SKM-1 treated with dmso at 0.1 percent for 144 hours (cell line): ENCODE results near the gene CLIC4.
"Not testable (repeated sequence)": the region's sequence is repeated elsewhere in the genome, so short reads cannot be mapped to it uniquely, and the experiment has no call there.

Experiments used
- DNase-seq: peaks from one replicate; lab custom pipeline; 2025; ENCODE audit not compliant: unreplicated experiment; lab: John Stamatoyannopoulos, UW

The CLIC4 gene

DNA sequence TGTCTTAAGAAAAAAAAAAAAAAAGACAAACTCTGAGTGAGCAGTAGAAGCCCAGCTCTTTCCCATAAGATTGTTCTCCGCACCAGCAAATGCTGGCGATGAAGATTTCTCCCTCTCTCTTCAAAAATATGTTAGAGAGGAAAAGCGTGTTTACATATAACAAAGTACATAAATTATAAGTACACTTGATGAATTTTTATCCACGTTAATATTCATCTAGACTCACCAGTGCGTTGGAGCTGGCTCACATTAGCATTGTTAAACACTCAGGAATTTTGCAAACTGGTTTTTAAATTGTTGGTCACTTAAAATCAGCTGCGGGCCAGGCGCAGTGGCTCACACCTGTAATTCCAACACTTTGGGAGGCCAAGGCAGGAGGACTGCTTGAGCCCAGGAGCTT lies 128.8 kb downstream of the CLIC4 start:
- no peak for DNase-seq

DNA sequence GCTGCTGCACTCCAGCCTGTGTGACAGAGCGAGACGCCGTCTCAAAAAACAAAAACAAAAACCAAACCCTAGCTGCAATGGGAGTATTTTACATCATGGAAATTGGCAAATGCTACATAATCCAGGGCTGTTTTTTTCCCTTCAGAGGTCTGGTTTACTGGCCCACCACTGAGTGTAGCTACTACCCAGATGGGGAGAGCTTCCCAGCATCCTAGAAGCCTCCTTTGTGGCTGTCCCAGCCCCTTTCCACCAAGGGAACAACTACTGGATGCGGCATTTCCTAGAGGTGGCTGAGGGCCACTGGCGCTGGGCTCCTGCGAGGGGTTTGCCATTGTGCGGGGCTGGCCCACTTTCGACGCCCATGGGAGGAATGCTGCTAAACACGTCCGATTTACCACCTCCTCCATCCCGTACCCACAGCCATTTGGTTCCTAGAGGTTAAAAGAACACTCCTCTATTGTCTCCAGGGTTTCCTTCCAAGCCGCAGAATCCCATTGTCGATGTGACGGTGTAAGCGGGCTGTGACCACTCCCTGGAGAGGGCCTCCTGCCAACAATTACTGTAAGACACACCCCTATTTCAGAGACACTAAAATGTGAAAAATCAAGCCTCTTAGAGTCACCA lies 129.5 kb downstream of the CLIC4 start:
- DNase-seq = no peak

DNA sequence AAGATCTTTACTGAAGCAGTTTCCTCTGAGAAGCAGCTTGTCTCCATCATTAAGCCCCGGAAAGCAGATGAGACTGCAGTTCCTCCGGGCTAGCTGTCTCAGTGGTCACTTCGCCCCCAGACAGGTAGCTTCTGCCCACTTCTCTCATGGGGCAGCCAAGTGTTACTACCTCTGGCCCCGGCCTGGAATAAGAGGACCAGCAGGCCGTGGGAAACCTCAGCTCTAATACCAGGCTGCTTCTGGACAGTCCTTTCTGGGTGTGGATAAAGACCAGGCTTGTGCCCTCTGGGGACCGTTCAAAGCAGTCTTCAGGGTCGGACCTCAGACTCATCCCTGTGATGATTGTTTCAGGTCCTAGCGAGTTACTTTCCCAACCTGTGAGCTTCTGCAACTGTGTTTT lies 130.0 kb downstream of the CLIC4 start:
- no peak for DNase-seq

DNA sequence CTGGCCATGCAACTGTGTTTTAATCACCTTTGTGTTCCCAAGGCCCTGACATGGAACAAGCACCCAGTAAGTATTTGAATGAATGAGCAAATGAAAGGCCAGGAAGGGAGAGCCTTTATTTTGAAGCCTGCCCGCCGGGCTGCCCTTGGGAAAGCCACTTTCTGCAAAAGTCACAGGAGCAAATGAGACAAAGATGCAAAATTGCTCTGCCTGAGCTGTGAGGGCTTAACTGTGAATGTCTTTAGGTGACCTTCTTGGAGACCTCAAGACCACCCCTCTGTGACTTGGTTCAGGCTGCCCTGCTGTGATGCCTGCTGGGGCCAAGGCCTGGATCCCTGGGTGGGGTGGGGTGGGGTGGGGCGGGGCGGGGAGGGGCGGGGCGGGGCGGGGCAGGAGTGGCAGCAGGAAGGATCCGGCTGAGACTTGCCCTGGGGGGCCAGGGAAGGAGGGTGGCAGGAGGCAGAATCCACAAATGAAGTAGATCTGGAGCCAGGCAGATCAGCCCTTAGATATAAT lies 130.8 kb downstream of the CLIC4 start:
- no peak for DNase-seq

DNA sequence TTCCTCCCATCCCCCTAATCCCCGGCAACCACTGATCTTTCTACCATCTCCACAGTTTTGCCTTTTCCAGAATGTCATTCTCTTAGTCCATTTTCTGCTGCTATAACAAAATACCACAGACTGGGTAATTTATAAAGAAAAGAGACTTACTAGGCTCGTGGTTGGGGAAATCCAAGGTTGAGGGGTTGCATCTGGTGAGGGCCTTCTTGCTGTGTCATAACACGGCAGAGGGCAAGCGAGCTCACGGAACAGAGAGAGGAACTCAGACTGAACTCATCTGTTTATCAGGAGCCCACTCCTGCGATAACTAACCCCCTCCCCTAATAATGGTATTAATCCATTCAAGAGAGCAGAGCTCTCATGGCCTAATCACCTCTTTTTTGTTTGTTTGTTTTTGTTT lies 132.8 kb downstream of the CLIC4 start:
- no peak for DNase-seq

DNA sequence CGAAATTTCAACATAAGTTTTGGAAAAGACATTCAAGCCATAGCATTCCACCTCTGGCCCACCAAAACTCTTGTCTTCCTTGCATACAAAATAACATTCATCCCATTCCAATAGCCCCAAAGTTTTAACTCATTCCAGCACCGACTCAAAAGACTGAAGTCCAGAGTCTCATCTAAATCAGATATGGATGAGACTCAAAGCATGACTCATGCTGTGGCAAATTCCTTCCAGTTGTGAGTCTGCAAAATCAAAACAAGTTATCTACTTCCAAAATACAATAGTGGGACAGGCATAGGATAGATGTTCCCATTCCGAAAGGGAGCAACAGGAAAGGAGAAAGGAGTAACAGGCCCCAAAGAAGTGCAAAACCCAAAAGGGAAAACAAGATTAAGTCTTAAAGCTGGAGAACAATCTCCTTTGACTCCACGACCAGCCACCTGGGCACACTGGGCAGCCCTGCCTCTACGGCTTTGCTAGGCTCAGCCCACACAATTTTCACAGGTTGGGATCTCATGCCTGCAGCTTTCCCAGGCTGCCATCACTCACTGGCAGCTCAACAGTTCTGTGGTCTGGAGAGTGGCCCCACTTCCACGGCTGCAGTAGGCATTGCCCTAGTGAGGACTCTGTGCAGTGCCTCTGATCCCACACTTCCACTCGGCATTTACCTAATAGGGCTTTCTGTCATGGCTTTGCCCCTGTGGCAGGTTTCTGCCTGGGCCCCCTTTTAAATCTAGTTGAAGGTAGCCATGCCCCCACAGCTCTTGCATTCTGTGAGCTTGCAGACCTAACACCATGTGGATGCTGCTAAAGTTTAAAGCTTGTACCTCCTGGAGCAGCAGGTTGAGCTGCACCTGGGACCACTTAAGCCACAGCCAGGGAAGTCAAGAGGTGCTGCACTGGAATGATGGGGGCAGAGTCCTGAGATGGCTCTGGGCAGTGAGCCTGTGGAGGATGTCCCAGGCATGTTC lies 133.8 kb downstream of the CLIC4 start:
- no peak for DNase-seq

DNA sequence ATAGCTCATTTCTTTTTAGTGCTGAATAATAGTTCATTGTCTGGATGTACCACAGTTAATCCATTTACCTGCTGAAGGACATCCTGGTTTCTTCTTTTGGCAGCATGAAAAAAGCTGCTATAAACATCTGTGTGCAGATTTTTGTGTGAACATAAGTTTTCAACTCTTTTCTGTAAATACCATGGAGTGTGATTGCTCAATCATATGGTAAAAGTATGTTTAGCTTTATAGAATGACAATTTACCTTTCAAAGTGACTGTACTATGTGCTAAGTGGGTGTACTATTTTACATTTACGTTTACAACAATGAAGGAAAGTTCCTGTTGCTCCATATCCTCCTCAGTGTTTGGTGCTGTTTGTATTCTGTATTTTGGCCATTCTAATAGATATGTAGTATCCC lies 135.8 kb downstream of the CLIC4 start:
- DNase-seq = no peak

DNA sequence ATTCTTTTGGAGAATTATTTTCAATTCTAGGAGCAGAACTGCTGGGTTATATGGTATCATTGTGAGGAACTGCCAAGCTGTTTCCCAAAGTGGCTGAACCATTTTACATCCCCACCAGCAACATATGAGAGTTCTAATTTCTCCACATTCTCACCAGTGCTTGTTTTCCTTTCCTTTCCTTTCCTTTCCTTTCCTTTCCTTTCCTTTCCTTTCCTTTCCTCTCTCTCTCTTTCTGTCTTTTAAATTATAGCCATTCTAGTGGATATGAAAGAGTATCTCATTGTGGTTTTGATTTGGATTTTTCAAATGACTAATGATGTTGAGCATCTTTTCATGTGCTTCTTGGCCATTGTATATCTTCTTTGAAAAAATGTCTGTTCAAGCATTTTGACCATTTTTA lies 139.5 kb downstream of the CLIC4 start:
- DNase-seq = no peak

DNA sequence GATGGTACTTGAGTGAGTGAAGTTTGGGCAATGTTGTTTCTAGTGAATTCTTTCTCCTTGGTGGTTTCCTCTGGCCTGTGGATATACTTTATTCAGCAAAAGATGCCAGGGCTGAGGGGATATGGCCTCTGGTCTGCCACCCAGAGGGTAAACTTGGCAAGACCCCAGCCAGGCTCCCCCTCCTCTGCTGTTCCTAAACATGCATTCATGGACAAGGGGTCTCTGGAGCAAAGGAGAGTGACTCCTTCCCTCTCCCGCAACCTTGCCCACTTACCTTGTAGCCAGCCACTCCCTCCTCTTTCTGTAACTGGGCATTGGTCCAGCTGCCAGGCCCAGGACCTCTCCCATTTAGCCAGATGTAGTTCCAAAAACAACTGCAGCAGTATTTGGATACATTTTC lies 141.0 kb downstream of the CLIC4 start:
- DNase-seq = no peak

DNA sequence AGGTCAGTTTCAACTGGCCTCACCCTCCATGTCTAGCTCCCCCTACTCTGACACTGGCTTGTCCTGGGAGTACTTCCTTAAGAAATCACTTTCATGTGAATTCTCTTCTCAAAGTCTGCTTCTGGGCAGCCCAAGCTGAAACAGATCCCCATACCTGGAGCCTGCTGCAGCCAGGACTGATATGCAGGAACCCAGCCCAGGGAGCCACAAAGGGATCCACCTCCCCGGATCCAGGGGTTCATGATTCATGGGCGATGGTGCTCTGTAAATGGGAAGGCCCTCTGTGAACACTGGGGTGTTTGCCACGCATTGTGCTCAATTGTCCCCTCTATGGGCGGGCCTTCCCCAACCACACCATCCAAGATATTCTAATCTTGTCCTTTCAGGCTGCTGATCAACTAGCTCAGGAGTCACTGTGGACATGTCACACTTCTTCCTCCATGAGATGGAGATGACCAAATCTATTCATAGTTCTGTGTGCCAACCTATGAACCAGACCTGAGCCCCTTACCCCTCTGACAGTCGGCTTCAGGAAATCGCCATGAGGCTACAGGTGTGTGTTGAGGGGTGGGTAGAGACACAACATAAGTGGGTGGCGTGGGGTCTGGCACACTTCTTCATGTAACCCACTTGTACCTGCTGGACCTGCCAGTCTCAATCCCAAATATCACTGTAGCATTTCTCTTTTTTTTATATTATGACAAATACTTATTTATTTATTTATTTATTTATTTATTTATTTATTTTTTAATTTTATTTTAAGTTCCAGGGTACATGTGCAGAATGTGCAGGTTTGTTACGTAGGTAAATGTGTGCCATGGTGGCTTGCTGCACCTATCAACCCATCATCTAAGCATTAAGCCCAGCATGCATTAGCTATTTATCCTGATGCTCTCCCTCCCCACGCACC lies 143.1 kb downstream of the CLIC4 start:
- DNase-seq = no peak

DNA sequence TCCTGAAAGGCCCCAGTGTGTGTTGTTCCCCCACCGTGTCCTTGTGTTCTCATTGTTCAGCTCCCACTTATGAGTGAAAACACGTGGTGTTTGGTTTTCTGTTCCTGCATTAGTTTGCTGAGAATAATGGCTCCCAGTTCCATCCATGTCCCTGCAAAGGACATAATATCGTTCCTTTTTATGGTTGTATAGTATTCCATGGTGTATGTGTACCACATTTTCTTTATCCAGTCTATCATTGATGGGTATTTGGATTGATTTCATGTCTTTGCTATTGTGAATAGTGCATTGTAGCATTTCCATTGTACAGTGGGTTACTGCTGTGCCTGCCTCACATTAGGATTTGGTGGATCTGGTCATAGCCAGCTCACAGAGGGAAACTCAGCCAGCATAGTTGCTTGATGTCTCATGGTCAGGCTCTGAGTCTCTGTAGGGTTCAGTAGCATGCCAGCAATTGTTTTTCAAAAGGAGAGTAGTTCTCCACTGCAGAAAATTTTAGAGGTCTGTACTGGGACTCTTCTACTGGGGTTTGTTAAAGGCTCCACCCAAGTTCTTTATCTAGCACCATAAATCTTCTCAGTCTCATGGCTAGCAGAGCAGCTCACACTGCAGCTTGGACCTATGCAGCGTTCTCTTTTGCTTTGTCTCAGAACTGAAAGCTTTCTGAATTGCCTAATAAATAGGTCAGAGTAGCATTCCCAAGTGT lies 143.9 kb downstream of the CLIC4 start:
- DNase-seq = no peak

DNA sequence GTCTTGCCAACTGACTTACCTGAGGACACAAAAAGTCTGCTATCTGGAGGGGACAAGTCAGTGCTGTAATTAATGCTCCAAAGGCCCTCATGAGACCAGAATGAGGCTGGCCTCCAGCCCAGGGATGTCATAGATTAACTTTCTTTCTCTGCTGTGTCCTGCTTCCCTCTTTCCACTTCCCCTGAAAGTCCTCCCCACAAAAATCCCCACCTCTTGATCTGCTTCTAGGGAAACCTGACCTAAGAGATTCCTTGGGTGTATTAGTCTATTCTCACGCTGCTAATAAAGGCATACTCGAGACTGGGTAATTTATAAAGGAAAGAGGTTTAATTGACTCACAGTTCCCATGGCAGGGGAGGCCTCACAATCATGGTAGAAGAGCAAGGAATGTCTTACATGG lies 145.6 kb downstream of the CLIC4 start:
- DNase-seq = no peak

DNA sequence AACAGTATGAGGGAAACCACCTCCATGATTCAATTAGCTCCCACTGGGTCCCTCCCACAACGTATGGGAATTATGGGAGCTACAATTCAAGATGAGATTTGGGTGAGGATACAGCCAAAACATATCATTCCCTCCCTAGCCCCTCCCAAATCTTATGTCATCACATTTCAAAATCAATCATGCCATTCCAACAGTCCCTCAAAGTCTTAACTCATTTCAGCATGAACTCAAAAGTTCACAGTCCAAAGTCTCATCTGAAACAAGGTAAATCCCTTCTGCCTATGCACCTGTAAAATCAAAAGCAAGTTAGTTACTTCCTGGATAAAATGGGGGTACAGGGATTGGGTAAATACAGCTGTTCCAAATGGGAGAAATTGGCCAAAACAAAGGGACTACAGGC lies 146.1 kb downstream of the CLIC4 start:
- DNase-seq = not testable (repeated sequence)

DNA sequence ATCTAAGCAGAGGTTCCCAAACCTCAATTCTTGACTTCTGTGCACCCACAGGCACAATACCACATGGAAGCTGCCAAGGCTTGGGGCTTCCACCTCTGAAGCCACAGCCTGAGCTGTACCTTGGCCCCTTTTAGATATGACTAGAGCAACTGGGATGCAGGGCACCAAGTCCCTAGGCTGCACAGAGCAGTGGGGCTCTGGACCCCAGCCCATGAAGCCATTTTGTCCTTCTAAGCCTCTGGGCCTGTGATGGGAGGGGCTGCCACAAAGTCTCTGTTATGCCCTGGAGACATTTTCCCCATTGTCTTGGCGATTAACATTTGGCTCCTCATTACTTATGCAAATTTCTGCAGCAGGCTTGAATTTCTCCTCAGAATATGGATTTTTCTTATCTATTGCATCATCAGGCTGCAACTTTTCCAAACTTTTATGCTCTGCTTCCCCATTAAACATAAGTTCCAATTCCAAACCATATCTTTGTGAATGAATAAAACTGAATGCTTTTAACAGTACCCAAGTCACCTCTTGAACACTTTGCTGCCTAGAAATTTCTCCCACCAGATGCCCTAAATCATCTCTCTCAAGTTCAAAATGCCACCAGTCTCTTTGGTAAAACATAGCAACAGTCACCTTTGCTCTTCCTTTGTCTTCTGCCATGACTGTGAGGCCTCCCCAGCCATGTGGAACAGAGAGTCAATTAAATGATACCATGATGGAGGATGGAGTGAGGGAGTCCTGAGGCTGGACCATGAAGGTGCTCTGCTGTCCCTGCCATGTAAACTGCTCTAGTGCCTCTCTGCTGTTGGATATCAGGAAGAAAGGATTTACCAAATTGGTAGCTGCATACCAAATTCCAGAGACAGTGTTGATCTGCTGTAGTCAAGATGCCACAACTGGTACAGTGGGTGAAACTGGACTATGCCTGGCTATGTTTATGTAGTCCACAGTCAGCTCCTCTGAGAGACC lies 147.2 kb downstream of the CLIC4 start:
- DNase-seq = no peak

DNA sequence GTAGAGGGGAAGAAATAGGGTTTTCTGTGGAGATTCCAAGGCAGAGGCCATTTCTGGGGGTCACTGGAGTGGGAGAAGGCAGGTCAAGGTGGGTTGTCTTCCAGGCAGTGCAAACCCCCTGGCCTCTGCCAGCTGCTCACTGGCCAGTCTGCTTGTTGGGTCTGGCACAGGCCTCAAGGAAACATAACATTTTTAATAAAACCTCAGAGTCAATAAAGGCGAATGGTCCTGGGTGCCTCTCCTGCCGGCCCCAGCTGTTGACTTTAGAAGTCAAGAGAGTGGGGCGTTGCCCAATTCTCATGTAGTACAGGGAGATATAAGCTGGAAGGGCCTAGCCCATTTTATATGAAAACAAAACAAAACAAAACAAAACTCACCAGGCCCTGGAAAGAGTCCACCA lies 148.2 kb downstream of the CLIC4 start:
- no peak for DNase-seq
